ENCODE results near the gene TMEM130.

The TMEM130 gene

DNA sequence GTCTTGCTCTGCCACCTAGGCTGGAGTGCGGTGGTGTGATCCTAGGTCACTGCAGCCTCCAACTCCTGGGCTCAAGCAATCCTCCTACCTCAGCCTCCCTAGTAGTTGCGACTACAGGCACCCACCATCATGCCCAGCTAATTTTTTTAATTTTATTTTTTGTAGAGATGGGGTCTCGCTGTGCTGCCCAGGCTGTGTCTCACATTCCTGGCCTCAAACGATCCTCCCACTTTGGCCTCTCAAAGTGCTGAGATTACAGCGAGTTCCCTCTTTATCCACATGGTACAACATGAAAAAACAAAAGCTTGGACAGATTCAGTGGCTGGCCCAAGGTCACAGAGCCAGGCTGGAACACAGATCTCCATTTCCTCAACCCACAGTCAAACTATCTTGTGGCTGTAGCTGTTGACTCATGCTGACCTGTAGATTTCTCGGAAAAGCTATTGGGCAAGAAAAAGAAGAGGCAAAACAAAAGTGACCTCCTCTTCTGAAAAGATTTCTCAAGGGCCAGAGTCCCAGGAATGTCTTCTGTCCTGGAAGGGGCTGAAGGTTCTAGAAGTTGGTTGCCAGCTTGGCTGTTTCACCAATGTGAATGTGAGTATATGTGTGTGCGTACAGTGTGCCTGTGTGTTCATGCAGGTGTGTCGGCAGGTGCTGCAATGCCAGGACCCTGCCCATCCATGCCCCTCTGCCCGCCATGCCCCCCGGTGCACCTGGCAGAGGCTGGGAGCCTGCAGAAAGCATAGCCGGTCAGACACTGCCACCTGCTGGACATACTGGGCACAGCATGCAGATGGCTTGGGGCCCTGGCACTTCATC, 28.4 kb downstream of the TMEM130 start:
- peak; percentile 22 for DNase-seq (ENCODE audit: low spot score)

DNA sequence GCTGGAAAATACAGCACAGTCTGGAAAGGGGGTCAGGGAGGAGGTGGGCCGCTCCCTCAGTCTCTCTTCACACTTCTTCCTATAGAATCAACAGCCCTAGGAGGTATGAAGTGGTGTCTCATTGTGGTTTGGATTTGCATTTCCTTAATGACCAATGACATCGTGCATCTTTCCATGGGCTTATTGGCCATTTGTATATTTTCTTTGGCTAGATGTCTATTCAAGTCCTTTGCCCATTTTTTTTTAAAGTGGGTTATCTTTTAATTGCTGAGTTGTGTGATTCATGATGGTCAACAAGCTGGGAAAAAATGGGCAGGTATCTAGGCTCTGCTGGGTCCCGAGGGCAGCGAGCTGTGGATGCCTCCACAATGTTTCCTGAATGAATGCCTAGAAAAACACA, 29.1 kb downstream of the TMEM130 start:
- DNase-seq (ENCODE audit: low spot score), result no peak

DNA sequence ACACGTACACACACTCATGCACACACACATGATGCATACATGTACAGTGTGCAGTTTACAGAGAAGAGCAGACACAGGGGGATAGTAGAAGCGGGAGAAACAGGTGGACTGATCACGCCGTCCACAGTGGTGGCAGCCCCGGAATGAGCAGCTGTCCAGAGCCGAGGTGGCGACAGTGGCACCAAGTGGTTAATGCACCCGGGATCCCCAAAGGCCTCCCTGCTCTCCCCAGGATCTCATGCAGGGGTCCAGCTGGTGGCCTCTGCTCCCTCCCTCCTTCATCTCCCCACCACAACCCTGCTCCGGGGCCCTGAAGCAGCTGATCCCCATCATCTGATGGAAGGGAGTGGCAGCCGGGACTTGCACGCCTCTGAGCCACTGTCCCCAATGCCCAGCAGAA, 29.7 kb downstream of the TMEM130 start:
- no peak for DNase-seq (ENCODE audit: low spot score)

DNA sequence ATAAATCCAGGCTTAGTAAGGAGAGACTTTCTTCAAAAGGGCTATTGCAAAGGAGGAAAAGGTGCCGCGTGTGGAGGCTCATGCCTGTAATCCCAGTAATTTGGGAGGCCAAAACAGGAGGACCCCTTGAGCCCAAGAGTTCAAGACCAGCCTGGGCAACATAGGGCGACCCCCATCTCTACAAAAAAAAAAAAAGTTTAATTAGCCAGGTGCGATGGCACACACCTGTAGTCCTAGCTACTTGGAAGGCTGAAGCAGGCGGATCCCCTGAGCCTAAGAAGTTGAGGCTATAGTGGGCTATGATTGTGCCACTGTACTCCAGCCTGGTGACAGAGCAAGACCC, 32.2 kb downstream of the TMEM130 start:
- DNase-seq (ENCODE audit: low spot score), result no peak

DNA sequence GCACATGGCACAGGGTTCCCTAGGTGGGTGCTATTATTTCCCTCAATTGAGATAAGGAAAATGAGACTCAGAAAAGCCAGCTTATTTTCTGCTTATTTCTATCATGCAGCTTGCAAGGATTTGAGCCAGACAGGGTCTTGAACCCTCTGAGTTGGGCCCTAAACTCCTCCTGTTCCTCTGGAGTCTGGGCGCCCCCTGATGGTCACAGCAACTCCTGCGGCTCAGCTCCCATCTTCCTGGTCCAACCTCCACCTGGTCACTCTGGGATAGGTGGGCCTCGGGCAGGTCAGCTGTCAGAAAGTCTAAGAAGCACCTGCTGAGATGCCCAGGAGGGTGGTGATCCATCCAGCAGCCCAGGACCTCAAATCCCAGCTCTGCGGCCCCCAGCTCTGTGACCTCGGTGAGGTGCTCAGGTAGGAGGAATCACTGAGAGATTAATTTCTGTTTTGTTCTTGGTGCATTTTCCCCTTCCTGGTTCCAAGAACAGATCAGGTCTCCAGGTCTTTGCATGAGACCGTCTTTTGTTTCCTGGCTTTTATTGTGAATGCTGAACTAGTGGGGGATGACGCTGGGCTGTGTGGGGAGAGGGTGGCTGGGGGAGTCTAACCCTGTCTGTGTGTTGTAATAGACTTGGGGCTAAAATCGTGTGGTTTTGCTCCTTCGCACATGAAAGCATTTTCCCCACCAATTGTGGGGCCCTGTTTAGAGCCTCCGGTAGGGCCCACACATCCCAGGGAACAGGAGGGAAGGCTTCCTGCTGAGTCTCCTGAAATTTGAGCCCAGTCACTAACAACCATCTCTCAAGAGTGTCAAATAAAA, 32.8 kb downstream of the TMEM130 start:
- no peak for DNase-seq (ENCODE audit: low spot score)

DNA sequence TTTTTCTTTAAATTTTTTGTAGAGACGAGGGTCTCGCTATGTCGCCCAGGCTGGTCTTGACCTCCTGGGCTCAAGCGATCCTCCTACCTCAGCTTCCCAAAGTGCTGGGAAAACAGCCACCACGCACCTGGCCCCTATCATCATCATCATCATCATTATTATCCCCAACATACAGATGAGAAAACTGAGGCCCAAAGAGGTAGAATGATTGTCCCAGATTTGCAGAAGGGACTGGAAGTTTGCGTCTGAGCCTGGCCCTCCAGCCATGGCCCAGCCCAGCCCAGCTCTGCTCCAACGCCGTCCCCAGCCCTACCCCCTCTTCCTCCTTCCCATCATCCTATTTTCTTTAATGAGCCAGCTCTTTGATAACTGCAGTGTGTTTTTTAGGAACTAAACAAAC, 34.9 kb downstream of the TMEM130 start:
- no peak for DNase-seq (ENCODE audit: low spot score)

DNA sequence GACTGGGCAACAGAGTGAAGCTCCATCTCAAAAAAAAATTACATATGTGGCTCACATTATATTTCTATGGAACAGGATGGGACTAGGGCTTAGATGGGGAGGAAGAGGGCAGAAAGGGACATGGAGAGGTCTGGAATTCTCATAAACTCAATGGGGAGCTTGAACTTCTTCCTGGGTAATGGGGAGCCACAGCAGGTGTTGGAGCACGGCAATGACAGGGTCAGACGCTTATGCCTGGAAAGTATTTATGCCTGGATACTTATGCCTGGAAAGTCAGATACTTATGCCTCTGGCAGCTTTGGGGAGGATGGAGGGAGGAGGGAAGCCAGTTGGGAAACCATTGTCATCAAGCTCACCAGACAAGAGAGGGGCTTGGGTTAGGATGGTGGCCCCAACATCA, 36.8 kb downstream of the TMEM130 start:
- DNase-seq (ENCODE audit: low spot score), result no peak

DNA sequence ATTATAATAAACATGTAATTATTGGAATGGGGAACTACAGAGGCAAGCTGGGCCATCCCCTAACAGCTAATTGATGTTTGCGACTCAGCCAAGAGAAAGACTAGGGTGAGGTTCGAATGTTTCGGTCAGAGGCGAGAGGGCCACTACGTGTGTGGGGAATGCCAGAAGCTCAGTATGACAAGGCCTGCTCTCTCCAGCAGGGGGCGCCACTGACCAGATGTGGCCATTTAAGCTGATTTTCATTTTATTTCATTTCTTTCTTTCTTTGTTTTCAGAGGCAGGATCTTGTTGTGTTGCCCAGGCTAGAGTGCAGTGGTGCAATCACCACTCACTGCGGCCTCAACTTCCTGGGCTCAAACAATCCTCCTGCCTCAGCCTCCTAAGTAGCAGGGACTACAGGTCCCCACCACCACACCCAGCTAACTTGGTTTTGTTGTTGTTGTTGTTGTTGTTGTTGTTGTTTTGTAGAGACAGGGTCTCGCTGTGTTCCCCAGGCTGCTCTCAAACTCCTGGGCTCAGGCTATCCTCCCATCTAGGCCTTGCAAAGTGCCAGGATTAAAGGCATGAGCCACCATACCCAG, 38.1 kb downstream of the TMEM130 start:
- DNase-seq (ENCODE audit: low spot score), result peak; percentile 22

DNA sequence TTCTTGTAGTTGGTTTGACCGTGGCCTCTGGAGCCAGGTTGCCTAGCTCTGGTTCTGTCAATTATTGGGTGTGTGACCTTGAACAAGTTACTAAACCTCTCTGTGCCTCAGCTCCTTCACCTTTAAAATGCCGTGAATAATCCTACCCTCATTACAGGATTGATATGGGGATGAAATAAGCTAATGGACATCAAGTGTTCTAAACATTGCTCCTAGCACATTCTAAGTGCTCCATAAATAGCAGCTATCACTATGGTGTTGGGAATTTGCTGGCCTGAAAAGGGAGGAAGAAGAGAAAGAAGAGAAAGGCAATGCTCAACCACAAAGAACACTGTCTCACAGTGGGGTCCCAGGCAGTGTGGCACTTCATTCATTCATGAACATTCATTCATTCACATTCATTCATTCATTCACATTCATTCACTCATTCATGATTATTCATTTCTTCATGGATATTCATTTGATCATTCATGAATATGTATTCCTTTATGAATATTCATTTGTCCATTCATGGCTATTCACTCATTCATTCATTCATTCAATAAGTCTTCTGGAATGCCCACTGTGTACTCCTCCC, 38.8 kb downstream of the TMEM130 start:
- no peak for DNase-seq (ENCODE audit: low spot score)

DNA sequence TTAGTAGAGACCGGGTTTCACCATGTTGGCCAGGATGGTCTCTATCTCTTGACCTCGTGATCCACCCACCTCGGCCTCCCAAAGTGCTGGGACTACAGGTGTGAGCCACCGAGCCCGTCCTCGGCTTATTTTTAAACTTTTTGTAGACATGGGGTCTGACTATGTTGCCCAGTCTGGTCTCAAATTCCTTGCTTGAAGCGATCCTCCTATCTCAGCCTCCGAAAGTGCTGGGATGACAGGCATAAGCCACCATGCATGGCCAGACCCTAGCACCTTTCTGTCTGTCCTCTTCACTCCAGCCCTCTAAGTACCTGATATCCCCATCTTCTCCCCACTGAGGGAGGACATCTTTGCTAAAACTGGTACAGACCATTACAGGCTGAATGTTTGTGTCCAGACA, 41.4 kb downstream of the TMEM130 start:
- DNase-seq (ENCODE audit: low spot score), result no peak

DNA sequence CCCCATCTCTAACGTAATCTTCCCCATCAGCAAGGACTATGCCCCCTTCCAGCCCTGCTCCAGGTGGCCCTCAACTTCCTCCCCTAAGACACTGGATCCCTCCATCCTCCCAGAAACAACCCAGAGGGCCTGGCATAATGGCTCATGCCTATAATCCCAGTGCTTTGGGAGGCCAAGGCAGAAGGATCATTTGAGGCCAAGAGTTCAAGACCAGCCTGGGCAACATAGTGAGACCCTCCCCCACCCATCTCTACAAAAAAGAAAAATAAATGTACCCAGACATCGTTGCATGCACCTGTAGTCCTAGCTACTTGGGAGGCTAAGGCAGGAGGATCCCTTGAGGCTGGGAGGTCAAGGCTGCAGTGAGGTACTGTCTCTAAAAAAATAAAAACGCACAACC, 42.6 kb downstream of the TMEM130 start:
- no peak for DNase-seq (ENCODE audit: low spot score)

DNA sequence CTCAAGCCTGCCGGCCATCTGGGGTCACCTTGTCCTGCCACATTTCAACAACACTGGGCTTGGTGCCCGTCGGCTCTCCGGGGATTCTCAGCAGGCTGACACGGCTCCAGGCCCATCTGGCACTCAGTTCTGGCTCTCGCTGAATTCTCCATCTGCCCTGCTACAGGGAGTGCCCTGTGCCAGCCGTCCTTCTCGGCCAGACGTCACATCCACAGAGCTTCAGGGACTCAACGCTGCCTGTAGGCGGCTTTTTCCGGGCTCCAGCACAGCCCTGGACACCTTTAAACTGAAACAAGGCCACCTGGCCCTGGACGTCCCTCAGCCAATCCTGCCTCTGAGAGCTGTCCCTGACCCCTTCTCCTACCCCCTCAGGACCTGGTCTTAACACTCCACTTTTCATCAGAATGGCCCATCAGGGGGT, 43.0 kb downstream of the TMEM130 start:
- DNase-seq (ENCODE audit: low spot score), result no peak

DNA sequence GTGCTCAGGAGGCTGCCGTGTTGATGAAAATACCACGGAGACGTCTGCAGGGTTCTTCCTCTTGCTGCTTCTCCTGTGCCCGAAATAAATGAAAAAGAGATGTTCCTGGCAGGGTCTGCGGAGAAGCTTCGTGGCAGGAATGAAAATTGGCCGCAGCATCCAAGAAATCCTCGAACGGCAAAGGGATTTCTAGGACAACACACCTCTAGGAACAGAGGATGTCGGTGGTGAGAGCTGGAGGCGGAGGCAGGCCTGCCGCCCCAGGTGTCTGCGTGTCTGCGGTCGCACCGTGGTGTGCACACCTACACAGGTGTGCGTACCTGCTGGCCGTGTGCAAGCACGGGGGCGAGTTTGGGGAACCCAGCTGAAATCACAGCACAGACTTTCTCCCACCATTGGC, 43.4 kb downstream of the TMEM130 start:
- DNase-seq (ENCODE audit: low spot score), result no peak

DNA sequence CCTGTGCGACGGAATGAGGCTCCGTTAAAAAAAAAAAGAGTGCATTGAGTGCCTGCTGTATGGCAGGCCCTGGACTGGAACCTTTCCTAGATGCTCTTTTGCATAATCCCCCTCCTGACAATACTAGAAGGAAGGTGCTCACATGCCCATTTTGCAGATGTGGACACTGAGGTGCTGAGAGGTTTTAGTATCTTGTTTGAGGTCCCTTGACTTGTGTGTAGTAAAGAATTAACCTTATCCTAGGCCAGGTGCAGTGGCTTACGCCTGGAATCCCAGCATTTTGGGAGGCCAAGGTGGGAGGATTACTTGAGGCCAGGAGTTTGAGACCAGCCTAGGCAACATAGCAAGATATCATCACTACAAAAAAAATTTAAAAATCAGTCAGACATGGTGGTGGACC, 46.6 kb downstream of the TMEM130 start:
- DNase-seq (ENCODE audit: low spot score), result no peak

DNA sequence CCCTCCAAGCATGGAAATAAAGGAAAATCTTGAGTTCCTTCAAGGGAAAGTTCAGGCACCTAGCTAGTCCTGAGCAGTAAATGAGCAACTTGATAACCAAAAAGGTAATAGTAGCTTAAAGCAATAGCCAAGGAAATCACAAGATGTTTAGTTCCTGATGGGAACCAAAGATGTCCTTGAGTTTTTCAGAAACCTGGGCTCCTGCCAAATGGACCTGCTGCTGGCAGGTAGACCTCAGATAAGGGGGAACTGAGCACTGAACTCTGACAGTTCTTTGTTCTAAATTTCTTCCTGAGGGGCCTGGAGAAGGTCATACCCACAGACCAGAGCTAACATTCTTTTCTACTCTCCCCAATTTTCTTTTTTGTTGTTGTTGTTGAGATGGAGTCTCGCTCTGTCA, 48.5 kb downstream of the TMEM130 start:
- DNase-seq (ENCODE audit: low spot score), result no peak

DNA sequence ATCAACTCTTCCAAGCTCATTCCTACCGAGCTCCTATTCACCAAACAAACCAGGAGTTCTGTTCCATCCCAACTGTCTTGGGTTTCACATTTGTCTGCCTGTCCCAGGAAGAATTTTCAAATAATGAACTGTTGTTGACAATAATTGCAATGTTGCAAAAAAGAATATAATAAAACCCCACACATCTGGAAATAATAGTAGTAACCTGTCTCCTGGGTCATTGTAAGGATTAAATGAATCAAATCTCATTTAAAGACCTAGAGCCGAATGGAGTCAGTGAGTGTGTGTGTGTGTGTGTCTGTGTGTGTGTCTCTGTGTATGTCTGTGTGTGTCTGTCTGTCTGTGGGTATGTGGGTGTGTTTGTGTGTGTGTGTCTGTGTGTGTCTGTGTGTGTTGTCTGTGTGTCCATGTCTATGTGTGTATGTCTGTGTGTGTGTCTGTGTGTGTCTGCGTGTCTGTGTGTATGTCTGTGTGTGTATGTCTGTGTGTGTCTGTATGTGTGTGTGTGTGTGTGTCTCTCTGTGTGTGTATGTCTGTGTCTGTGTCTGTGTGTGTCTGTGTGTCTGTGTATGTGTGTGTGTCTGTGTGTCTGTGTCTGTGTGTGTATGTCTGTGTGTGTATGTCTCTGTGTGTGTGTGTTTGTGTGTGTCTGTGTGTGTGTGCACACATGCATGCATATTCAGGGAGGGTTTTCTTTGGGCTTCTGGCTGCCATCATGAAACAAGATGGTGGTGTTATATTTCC, 52.7 kb downstream of the TMEM130 start:
- DNase-seq (ENCODE audit: low spot score), result no peak

DNA sequence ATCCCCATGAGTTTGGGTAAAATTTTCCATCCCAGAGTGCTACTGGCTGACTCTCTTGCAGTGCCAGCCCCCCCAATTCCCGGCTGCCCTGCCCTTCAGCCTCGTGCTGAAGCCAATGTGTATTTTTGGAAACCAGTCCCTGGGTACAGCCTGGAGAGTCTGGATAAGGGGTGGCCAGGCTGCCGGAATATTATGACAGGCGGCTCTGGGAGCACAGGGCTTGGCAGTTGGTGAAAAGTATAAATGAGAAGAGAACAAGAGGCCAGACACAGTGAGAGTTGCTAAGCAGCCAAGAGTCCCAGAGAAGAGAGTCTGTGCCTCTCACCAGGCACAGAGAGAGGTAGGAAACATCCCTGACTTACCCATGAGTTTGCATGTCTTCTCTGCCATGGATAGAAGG, 53.6 kb downstream of the TMEM130 start:
- DNase-seq (ENCODE audit: low spot score), result no peak

DNA sequence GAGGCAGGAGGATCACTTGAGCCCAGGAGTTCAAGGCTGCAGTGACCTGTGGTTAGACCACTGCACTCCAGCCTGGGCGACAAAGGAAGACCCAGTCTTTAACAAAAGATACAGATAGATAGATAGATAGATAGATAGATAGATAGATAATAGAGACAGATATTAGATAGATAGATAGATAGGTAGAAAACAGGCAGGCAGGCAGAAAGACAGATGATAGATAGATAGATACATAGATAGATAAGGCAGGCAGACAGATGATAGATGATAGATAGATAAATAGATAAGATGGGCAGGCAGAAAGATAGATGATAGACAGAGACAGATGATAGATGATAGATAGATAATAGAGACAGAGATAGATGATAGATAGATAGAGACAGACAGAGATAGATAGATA, 54.5 kb downstream of the TMEM130 start:
- no peak for DNase-seq (ENCODE audit: low spot score)

DNA sequence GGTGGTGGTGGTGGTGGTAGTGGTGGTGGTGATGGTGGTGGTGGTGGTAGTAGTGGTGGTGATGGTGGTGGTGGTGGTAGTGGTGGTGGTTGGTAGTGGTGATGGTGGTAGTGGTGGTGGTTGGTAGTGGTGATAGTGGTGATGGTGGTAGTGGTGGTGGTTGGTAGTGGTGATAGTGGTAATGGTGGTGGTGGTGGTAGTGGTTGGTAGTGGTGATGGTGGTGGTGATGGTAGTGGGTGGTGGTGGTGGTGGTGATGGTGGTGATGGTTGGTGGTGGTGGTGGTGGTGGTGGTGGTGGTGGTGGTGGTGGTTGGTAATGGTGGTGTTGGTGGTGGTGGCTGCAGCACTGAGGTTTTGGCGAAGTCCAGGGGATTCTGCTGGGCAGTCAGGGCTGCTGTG, 58.5 kb downstream of the TMEM130 start:
- no peak for DNase-seq (ENCODE audit: low spot score)

DNA sequence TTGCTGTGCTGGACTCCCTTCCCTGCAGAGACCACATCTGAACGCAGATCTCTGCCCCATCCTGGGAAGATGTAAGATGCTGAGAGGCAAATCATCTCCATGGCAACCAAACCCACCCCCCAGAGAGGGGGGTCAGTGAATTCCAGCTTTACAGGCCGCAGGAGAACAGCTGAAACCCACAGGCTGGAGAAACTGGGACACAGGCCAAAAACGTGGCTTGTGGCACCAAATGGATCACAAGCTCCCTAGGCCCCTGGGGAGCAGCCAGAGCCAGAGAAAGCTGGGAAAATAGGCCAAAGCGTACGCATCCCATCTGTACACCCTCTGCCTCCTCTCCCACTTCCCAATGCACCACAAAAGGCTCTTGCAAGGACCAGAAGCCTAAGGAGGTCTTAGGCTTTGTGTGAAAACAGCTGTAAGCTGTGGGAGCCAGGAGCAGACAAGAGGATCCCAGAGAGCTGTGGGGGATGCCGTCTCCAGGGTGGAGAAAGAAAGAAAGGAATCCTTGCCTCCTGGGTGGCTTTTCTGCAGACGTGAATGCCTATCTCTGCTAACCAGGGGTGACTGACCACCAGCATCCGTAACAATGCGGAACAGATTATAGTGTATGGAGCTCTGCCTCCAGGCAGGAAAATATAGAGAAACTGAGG, 59.5 kb downstream of the TMEM130 start:
- DNase-seq (ENCODE audit: low spot score), result no peak

DNA sequence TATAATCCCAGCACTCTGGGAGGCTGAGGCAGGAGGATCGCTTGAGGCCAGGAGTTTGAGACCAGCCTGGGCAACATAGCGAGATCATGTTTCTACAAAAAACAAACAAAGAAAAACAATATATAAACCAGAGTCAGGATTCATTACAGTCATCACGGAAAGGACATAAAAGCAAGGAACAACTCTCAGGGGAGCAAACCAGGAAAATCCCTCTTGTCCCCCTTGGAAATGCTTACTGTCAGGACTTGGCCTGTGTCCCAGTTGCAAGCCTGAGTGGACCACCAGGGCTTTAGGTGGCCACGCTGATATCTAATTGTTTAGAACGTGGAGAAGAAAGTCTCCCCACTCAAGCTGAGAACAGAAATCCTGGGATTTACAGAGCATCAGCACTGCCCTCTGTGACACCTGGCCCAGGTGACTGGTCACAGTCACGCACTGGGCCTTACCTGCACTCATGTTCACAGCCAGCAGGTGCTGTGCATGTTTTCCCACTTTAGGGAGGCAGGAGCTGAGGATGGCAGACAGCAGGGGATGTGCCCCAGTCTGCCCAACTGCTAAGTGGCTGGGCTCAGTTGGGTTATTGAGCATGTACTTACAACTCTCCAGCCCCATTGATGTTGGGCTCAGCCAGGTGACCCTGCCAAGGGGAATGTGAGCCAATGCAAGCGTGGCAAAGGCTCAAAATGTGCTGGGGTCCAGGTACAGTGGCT, 60.9 kb downstream of the TMEM130 start:
- no peak for DNase-seq (ENCODE audit: low spot score)
